Measurements from ENCODE around the gene TEX53.

- TF ChIP-seq CTCF (conservative IDR thresholded peaks at IDR 0.05; ENCODE audit: low read length) (no peak), EZH2phosphoT487 (IDR thresholded peaks at IDR 0.05; ENCODE audit: borderline replicate concordance, low read depth, low read length) (no peak)
Observed at GRCh38 chr9:114684036-114684435, 26.4 kb upstream of the TEX53 start.

All from OCI-LY7 (cell line).